HG02870 (cell line): Measurements from ENCODE around the gene IFRD2.
A peak's percentile ranks its signal among the peaks of the same experiment; 100 is the strongest.
"Not testable (repeated sequence)": the region's sequence is repeated elsewhere in the genome, so short reads cannot be mapped to it uniquely, and the experiment has no call there.

Experiments
- ATAC-seq: cut with Tn5 transposase; IDR thresholded peaks from one replicate; pipeline ENCODE4 v1.9.1; 2021; ENCODE audit warnings: mild to moderate bottlenecking, moderate library complexity; ENCODE audit not compliant: unreplicated experiment

The IFRD2 gene

GRCh38 chr3:50324351-50325112, 32.3 kb upstream of the IFRD2 start:
- no peak for ATAC-seq

- ATAC-seq, result no peak
Observed at GRCh38 chr3:50323614-50324199, 31.5 kb upstream of the IFRD2 start.

- ATAC-seq, result no peak
Observed at GRCh38 chr3:50323092-50323600, 30.9 kb upstream of the IFRD2 start.

- ATAC-seq, result no peak
Observed at GRCh38 chr3:50322386-50323091, 30.3 kb upstream of the IFRD2 start, which contains the start of gene HYAL2. HYAL2 (minus strand) TSS chr3:50322745; CDS start chr3:50320489, 2,256 bp downstream.

GRCh38 chr3:50322115-50322385, 29.8 kb upstream of the IFRD2 start:
- no peak for ATAC-seq

- peak; percentile 73 for ATAC-seq
Observed at GRCh38 chr3:50321336-50322114, 29.3 kb upstream of the IFRD2 start.

- peak; percentile 47 for ATAC-seq
Observed at GRCh38 chr3:50320853-50321335, 28.7 kb upstream of the IFRD2 start.

- ATAC-seq, result no peak
Observed at GRCh38 chr3:50319894-50320625, 27.8 kb upstream of the IFRD2 start.

- ATAC-seq, result no peak
Observed at GRCh38 chr3:50319181-50319893, 27.1 kb upstream of the IFRD2 start.

- ATAC-seq, result no peak
Observed at GRCh38 chr3:50318615-50319014, 26.4 kb upstream of the IFRD2 start.

GRCh38 chr3:50318163-50318562, 25.9 kb upstream of the IFRD2 start:
- ATAC-seq, result no peak

GRCh38 chr3:50317300-50317699, 25.1 kb upstream of the IFRD2 start:
- ATAC-seq, result no peak

GRCh38 chr3:50316657-50317242, 24.5 kb upstream of the IFRD2 start:
- ATAC-seq, result no peak

GRCh38 chr3:50314816-50315215, 22.6 kb upstream of the IFRD2 start:
- ATAC-seq, result no peak

- ATAC-seq, result no peak
Observed at GRCh38 chr3:50314342-50314741, 22.1 kb upstream of the IFRD2 start.

- not testable (repeated sequence) for ATAC-seq
Observed at GRCh38 chr3:50312041-50312440, 19.8 kb upstream of the IFRD2 start.

GRCh38 chr3:50304601-50305000, 12.4 kb upstream of the IFRD2 start:
- no peak for ATAC-seq

- no peak for ATAC-seq
Observed at GRCh38 chr3:50303013-50303815, 11.0 kb upstream of the IFRD2 start, which contains the start of gene HYAL1. HYAL1 (minus strand) TSS chr3:50303574; CDS start chr3:50302956, 618 bp downstream.
